T-cell (primary cell): Measurements from ENCODE around the gene ERC2. TPM values are rescaled to one million over a fixed set of nuclear protein-coding genes. Genes with fewer than 3 reads are reported as not detected.

Experiments used
- ATAC-seq, 4 experiments: fragments of 200-7000 bp in 3 of 4; fragments of 150-1000 bp in 1 of 4; cut with Tn5 transposase; replicated peaks in 1 of 4; 1 replicate in 3 of 4; 2 replicates in 1 of 4; pipeline ENCODE4 v1.10.0; 2021; ENCODE audit warnings: moderate library complexity in 3 of 4, mild to moderate bottlenecking in 2 of 4, moderate number of reproducible peaks in 1 of 4
- CTCF ChIA-PET, 2 donors: fragments of 300-600 bp; sonication (Branson Sonifier 250); formaldehyde crosslinking; loops; one replicate each; lab custom pipeline; 2022; ENCODE audit warnings: antibody characterized with exemption in 2 of 2; lab: Charles Lee
- POLR2A ChIA-PET, 2 donors: fragments of 300-600 bp; sonication (Branson Sonifier 250); formaldehyde crosslinking; loops; one replicate each; lab custom pipeline; 2022; ENCODE audit warnings: antibody characterized with exemption in 2 of 2; lab: Charles Lee
- DNase-seq, 35 experiments: peaks; one replicate each; pipeline versions ENCODE4 v3.0.0 to v3.0.0-alpha.2; 2013 to 2023
- H3K27ac ChIP-seq: one replicate; pipeline ENCODE4 v1.5.1; 2013; ENCODE audit warnings: low read length
- H3K27me3 ChIP-seq, 2 experiments: replicated peaks in 1 of 2; 1 replicate in 1 of 2; 2 replicates in 1 of 2; pipeline versions ENCODE4 v1.6.1 to v1.7.0; 2013; ENCODE audit warnings: low read length in 1 of 2, mixed read lengths in 1 of 2; ENCODE audit not compliant: control insufficient read depth in 2 of 2, insufficient read depth in 2 of 2; ENCODE audit errors: extremely low read depth in 1 of 2
- H3K36me3 ChIP-seq, 2 donors: 1 replicate in 1 of 2; 2 replicates in 1 of 2; pipeline versions ENCODE4 v1.6.1 to v1.7.0; 2013; ENCODE audit warnings: low read length in 1 of 2; ENCODE audit not compliant: control insufficient read depth in 2 of 2, insufficient read depth in 1 of 2; ENCODE audit errors: extremely low read depth in 1 of 2
- H3K4me1 ChIP-seq, 2 experiments: 1 replicate in 1 of 2; 2 replicates in 1 of 2; pipeline versions ENCODE4 v1.6.1 to v1.7.0; 2013; ENCODE audit warnings: low read length in 2 of 2, mixed read lengths in 1 of 2; ENCODE audit not compliant: insufficient read depth in 2 of 2, control insufficient read depth in 1 of 2; ENCODE audit errors: extremely low read depth in 1 of 2
- H3K4me3 ChIP-seq, 2 donors: 1 replicate in 1 of 2; 2 replicates in 1 of 2; pipeline versions ENCODE4 v1.5.1 to v1.7.0; 2013; ENCODE audit warnings: mild to moderate bottlenecking in 2 of 2, low read length in 1 of 2, moderate library complexity in 1 of 2; ENCODE audit not compliant: control insufficient read depth in 1 of 2; ENCODE audit errors: extremely low read depth in 1 of 2
- H3K9me3 ChIP-seq: 2 replicates; pipeline ENCODE4 v1.7.0; 2013
- H3K27ac Mint-ChIP-seq, 2 donors: one replicate each; pipeline ENCODE4 v1.8.0; 2020 to 2021; ENCODE audit warnings: mild to moderate bottlenecking in 2 of 2, mixed read lengths in 2 of 2
- H3K27me3 Mint-ChIP-seq, 2 donors: one replicate each; pipeline ENCODE4 v1.8.0; 2021 to 2022; ENCODE audit warnings: mixed read lengths in 2 of 2
- H3K36me3 Mint-ChIP-seq: one replicate; pipeline ENCODE4 v1.8.0; 2021; ENCODE audit warnings: mixed read lengths
- H3K4me1 Mint-ChIP-seq, 3 donors: one replicate each; pipeline ENCODE4 v1.8.0; 2020 to 2022; ENCODE audit warnings: mixed read lengths in 3 of 3, mild to moderate bottlenecking in 1 of 3
- H3K4me3 Mint-ChIP-seq, 3 donors: one replicate each; pipeline ENCODE4 v1.8.0; 2020 to 2022; ENCODE audit warnings: mild to moderate bottlenecking in 3 of 3, mixed read lengths in 3 of 3, moderate library complexity in 3 of 3
- H3K9me3 Mint-ChIP-seq, 3 donors: one replicate each; pipeline ENCODE4 v1.8.0; 2020 to 2022; ENCODE audit warnings: mixed read lengths in 3 of 3
- WGBS: methylation state at CpG from one replicate; pipeline ENCODE4 v1.1.5; 2013; ENCODE audit warnings: missing lambda C conversion rate; ENCODE audit not compliant: insufficient coverage; 5-methylcytosine and 5-hydroxymethylcytosine counted together
- total RNA-seq, 35 experiments: library from RNA in 6 of 35; stranded (reverse) in 6 of 35; fragments of 120-200 nt in 1 of 35; gene quantifications; one replicate each; pipeline versions ENCODE4 v1.2.1 to v1.2.4 and lab custom pipeline; 2013 to 2026

The ERC2 gene
- total RNA-seq, 5 donors from 2014 or later (not counting 1 experiment from before 2014, with no cell fraction given): not detected

- H3K9me3 Mint-ChIP-seq: peaks cover 0 to 6% (median 0%) of the 10 kb centered on the region in 3 donors
- ChIA-PET CTCF (no interaction called here), POLR2A (no interaction called here)
- 72% methylated on average over 7 of the region's 9 CpGs for WGBS
- H3K4me1 ChIP-seq: peaks cover 0 to 18% of the 10 kb centered on the region in 2 experiments
- H3K27ac Mint-ChIP-seq: no peak overlapping the region
- no peak overlapping the region for H3K4me3 ChIP-seq
- DNase-seq: no peak
- no peaks in the 10 kb centered on the region for H3K27me3 ChIP-seq
- no peak for ATAC-seq
- no peaks in the 10 kb centered on the region for H3K9me3 ChIP-seq
- no peak overlapping the region for H3K27ac ChIP-seq
- H3K4me1 Mint-ChIP-seq: peaks cover 0 to 8% (median 1%) of the 10 kb centered on the region in 3 donors
- H3K27me3 Mint-ChIP-seq: no peaks in the 10 kb centered on the region
- no peak overlapping the region for H3K4me3 Mint-ChIP-seq
- no peaks in the 10 kb centered on the region for H3K36me3 Mint-ChIP-seq
- H3K36me3 ChIP-seq: no peaks in the 10 kb centered on the region
These were observed 947.1 kb downstream of the ERC2 start for GRCh38 chr3:55521064-55521737.

GRCh38 chr3:55519019-55519418, 949.2 kb downstream of the ERC2 start:
- CTCF ChIA-PET: no interaction called here

GRCh38 chr3:55518451-55518850, 949.8 kb downstream of the ERC2 start:
- H3K36me3 Mint-ChIP-seq: no peaks in the 10 kb centered on the region
- WGBS: 83% methylated on average over 1 of the region's 6 CpGs
- POLR2A ChIA-PET: no interaction called here
- no peaks in the 10 kb centered on the region for H3K36me3 ChIP-seq
- H3K4me1 ChIP-seq: peaks cover 0 to 18% of the 10 kb centered on the region in 2 experiments
- peaks cover 0 to 8% (median 1%) of the 10 kb centered on the region in 3 donors for H3K4me1 Mint-ChIP-seq
- H3K9me3 Mint-ChIP-seq: no peaks in the 10 kb centered on the region
- H3K27ac ChIP-seq: no peak overlapping the region
- H3K4me3 Mint-ChIP-seq: no peak overlapping the region
- CTCF ChIA-PET: no interaction called here
- no peaks in the 10 kb centered on the region for H3K9me3 ChIP-seq
- no peaks in the 10 kb centered on the region for H3K27me3 ChIP-seq
- DNase-seq (no peak), ATAC-seq (no peak)
- no peak overlapping the region for H3K27ac Mint-ChIP-seq
- H3K27me3 Mint-ChIP-seq: peaks cover 0 to 3% of the 10 kb centered on the region in 2 donors
- H3K4me3 ChIP-seq: no peak overlapping the region

More at GRCh38 chr3:55519019-55519418, 949.2 kb downstream of the ERC2 start:
- DNase-seq (no peak), ATAC-seq (no peak)
- POLR2A ChIA-PET: no interaction called here
- no peaks in the 10 kb centered on the region for H3K9me3 ChIP-seq
- Mint-ChIP-seq H3K4me1 (peaks cover 0 to 8% (median 1%) of the 10 kb centered on the region in 3 donors), H3K27ac (no peak overlapping the region), H3K9me3 (no peaks in the 10 kb centered on the region), H3K27me3 (peaks cover 0 to 3% of the 10 kb centered on the region in 2 donors), H3K4me3 (no peak overlapping the region), H3K36me3 (no peaks in the 10 kb centered on the region)
- no peak overlapping the region for H3K27ac ChIP-seq
- H3K36me3 ChIP-seq: no peaks in the 10 kb centered on the region
- H3K4me1 ChIP-seq: peaks cover 0 to 18% of the 10 kb centered on the region in 2 experiments
- H3K27me3 ChIP-seq: no peaks in the 10 kb centered on the region
- 38% methylated on average over 1 of the region's 3 CpGs for WGBS
- no peak overlapping the region for H3K4me3 ChIP-seq

- Histone ChIP-seq H3K27me3 (peaks cover 0 to 3% of the 10 kb centered on the region in 2 experiments), H3K4me1 (peaks cover 0 to 5% of the 10 kb centered on the region in 2 experiments), H3K9me3 (no peaks in the 10 kb centered on the region), H3K4me3 (no peak overlapping the region), H3K27ac (no peak overlapping the region), H3K36me3 (no peaks in the 10 kb centered on the region)
- Mint-ChIP-seq H3K36me3 (no peaks in the 10 kb centered on the region), H3K9me3 (no peaks in the 10 kb centered on the region), H3K4me3 (no peak overlapping the region), H3K4me1 (peaks cover 0 to 3% (median 0%) of the 10 kb centered on the region in 3 donors), H3K27ac (no peak overlapping the region), H3K27me3 (peaks cover 0 to 3% of the 10 kb centered on the region in 2 donors)
- CTCF ChIA-PET: no interaction called here
- ATAC-seq (no peak), DNase-seq (no peak)
- 62% methylated on average over 5 of the region's 10 CpGs for WGBS
- POLR2A ChIA-PET: no interaction called here
These were observed 951.8 kb downstream of the ERC2 start for GRCh38 chr3:55516392-55517030.

- H3K4me3 Mint-ChIP-seq: no peak overlapping the region
- 53% methylated on average over 9 of the region's 14 CpGs for whole genome bisulfite sequencing
These were observed 952.6 kb downstream of the ERC2 start for GRCh38 chr3:55515550-55516246.

DNA sequence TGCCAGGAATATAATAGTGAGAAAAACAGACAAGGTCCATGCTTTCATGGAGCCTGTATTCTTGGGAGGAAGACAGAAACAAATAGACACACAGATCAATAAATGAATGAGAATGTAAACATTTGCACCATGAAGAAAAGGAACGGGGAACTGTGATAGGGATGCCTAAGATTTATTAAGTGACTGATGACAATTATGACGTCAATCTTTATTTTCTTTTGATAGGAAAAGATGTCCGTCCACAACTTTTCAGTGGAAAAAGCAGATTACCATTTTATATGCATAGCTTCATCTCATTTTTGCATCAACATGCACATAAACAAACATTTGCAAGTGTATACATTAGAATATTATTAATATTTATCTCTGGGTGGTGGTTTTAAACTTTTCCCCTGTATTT, 953.3 kb downstream of the ERC2 start:
- Mint-ChIP-seq H3K9me3 (no peaks in the 10 kb centered on the region), H3K4me1 (no peaks in the 10 kb centered on the region), H3K27me3 (peaks cover 0 to 3% of the 10 kb centered on the region in 2 donors), H3K4me3 (no peak overlapping the region), H3K27ac (no peak overlapping the region), H3K36me3 (no peaks in the 10 kb centered on the region)
- Histone ChIP-seq H3K4me3 (no peak overlapping the region), H3K36me3 (no peaks in the 10 kb centered on the region), H3K27me3 (peaks cover 0 to 3% of the 10 kb centered on the region in 2 experiments), H3K4me1 (no peaks in the 10 kb centered on the region), H3K27ac (no peak overlapping the region), H3K9me3 (no peaks in the 10 kb centered on the region)
- no CpG with 5 or more reads among the region's 3 CpGs for WGBS
- ChIA-PET CTCF (interaction anchor here in 1 of 2 donors (0.6 kb wide), 1 partner anchor 59 kb away, joined by 3 read pairs; no protein-coding TSS in a partner anchor), POLR2A (no interaction called here)
- no peak for DNase-seq
- ATAC-seq: no peak

More at GRCh38 chr3:55515550-55516246, 952.6 kb downstream of the ERC2 start:
- H3K4me1 ChIP-seq: no peaks in the 10 kb centered on the region
- H3K27me3 ChIP-seq: peaks cover 0 to 3% of the 10 kb centered on the region in 2 experiments
- H3K4me1 Mint-ChIP-seq: no peaks in the 10 kb centered on the region
- ATAC-seq (no peak), DNase-seq (no peak)
- H3K27ac Mint-ChIP-seq: no peak overlapping the region
- H3K9me3 Mint-ChIP-seq: no peaks in the 10 kb centered on the region
- POLR2A ChIA-PET: no interaction called here
- no peaks in the 10 kb centered on the region for H3K9me3 ChIP-seq
- CTCF ChIA-PET: interaction anchor here in 1 of 2 donors (0.6 to 0.7 kb wide), 2 partner anchors 58 to 204 kb away, joined by 3 to 4 read pairs; no protein-coding TSS in a partner anchor
- no peaks in the 10 kb centered on the region for H3K36me3 Mint-ChIP-seq
- H3K36me3 ChIP-seq: no peaks in the 10 kb centered on the region
- H3K4me3 ChIP-seq: no peak overlapping the region
- H3K27me3 Mint-ChIP-seq: peaks cover 0 to 3% of the 10 kb centered on the region in 2 donors
- no peak overlapping the region for H3K27ac ChIP-seq
